IPS-18a (cell line): ENCODE results near the gene MACROD2.

Source experiments
- H3K27ac ChIP-seq: one replicate; pipeline ENCODE4 v1.5.1; 2013; ENCODE audit warnings: low read length
- H3K27me3 ChIP-seq: one replicate; pipeline ENCODE4 v1.6.1; 2013; ENCODE audit warnings: mild to moderate bottlenecking, low read length; ENCODE audit not compliant: control insufficient read depth, insufficient read depth
- H3K36me3 ChIP-seq: one replicate; pipeline ENCODE4 v1.6.1; 2013; ENCODE audit warnings: low read depth, low read length; ENCODE audit not compliant: control insufficient read depth
- H3K4me1 ChIP-seq: one replicate; pipeline ENCODE4 v1.6.1; 2013; ENCODE audit warnings: low read depth, low read length; ENCODE audit not compliant: control insufficient read depth
- H3K4me3 ChIP-seq: one replicate; pipeline ENCODE4 v1.5.1; 2013; ENCODE audit warnings: low read length
- H3K9ac ChIP-seq: one replicate; pipeline ENCODE4 v1.6.1; 2013; ENCODE audit warnings: mild to moderate bottlenecking, low read length, moderate library complexity
- H3K9me3 ChIP-seq: one replicate; pipeline ENCODE4 v1.6.1; 2013; ENCODE audit warnings: low read depth, low read length; ENCODE audit not compliant: control insufficient read depth

The MACROD2 gene

DNA sequence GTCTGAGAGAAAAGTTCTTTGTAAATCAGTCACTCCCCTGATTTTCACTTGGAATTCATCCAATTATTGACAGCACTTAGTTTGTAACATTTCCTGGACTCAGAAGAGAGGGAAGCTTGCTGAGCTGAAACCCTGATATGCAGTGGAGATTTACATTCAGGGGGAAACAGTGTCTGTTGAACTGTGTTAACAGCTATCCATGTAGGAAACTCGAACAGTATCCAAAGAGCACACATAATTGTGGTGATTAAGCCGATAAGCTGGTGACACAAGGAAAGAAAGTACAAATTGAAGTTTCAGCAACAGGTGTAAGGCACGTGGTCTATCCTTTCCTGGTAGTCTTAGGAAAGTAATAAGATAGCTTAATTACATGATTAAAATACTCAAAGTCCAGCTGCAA, 420.2 kb downstream of the MACROD2 start:
- Histone ChIP-seq H3K4me3 (no peak overlapping the region), H3K27ac (no peak overlapping the region), H3K9me3 (no peaks in the 10 kb centered on the region), H3K4me1 (peaks cover 7% of the 10 kb centered on the region), H3K27me3 (no peaks in the 10 kb centered on the region), H3K9ac (no peak overlapping the region), H3K36me3 (no peaks in the 10 kb centered on the region)

DNA sequence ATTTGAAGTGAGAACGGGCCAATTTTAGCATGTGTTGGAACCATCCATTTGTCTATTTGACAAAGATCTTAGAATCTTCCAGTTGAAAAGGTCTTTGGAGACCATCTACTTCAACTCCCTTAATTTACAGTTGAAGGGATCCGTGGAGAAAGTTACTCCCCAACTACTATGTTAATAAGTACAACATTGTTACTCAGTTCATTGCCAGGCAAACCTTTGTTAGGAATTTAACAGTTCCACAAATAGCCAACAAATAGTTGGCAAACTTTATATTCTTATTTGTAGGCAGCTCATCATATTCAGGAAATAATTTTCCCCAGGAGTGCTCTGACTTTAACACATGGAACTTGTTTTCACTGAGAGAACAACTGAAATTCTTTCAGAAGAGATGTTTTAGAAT, 423.1 kb downstream of the MACROD2 start:
- peaks cover 7% of the 10 kb centered on the region for H3K4me1 ChIP-seq
- H3K4me3 ChIP-seq: no peak overlapping the region
- no peaks in the 10 kb centered on the region for H3K27me3 ChIP-seq
- no peaks in the 10 kb centered on the region for H3K9me3 ChIP-seq
- H3K9ac ChIP-seq: no peak overlapping the region
- no peaks in the 10 kb centered on the region for H3K36me3 ChIP-seq
- no peak overlapping the region for H3K27ac ChIP-seq

DNA sequence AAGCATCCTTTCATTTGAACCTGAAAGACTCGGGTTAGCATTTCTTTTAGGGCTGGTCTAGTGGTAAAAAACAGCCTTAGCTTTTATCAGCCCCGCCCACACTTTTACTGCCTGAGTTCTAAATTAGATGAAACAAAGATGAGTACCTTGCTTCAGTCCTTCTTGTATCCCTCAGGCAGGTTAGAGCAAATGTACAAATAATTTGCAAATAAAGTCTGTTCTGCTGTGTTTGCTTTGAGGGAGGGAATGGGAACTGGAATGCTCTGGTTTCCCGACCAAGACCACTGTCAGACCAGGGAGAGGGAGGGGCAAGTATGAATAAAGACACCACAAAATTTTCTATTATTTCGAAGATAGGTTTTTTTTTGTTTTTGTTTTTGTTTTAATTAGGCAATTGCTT, 427.6 kb downstream of the MACROD2 start:
- H3K9ac ChIP-seq: no peak overlapping the region
- H3K4me1 ChIP-seq: no peaks in the 10 kb centered on the region
- H3K27ac ChIP-seq: no peak overlapping the region
- H3K4me3 ChIP-seq: no peak overlapping the region
- no peaks in the 10 kb centered on the region for H3K27me3 ChIP-seq
- no peaks in the 10 kb centered on the region for H3K9me3 ChIP-seq
- no peaks in the 10 kb centered on the region for H3K36me3 ChIP-seq

DNA sequence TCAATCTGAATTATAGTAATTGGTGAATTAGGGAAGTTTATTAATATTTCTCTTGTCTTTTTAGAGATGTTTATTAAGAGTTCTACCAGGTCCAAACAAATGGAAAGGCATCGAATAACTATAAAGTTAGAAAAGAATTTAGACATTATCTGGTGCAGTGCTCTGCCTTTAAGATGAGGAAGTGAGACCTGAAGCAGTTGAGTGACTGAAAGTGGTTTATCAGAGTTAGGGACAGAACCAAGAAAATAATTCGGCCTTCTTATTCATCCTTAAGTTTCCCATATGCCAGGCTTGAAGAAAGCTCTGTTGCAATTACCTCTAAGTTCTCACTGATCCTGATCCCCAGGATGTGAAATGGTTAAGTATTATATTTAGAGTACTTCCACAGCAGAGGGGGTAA, 436.3 kb downstream of the MACROD2 start:
- H3K9me3 ChIP-seq: no peaks in the 10 kb centered on the region

DNA sequence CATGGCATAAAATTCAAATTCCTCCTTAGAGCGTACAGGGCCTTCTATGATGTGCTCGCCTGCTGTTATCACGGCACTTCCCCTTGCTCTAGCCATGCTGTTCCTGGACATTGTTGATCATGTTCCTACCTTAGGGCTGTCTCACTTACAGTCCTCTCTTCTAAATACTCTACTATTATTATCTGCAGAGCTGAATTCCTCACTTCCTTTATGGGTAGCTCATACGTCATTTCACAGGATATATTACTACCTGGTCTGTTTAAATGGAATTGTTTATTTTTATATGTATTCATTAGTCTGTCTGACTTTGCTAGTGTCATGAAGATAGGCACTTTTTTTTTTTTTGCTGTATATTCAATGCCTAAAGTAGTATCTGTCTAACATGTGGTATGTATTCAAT, 436.8 kb downstream of the MACROD2 start:
- Histone ChIP-seq H3K4me1 (no peaks in the 10 kb centered on the region), H3K27me3 (no peaks in the 10 kb centered on the region), H3K36me3 (no peaks in the 10 kb centered on the region), H3K27ac (no peak overlapping the region), H3K9me3 (no peaks in the 10 kb centered on the region), H3K9ac (no peak overlapping the region), H3K4me3 (no peak overlapping the region)

More for the DNA sequence above, 436.3 kb downstream of the MACROD2 start:
- Histone ChIP-seq H3K36me3 (no peaks in the 10 kb centered on the region), H3K27ac (no peak overlapping the region), H3K9ac (no peak overlapping the region), H3K27me3 (no peaks in the 10 kb centered on the region), H3K4me3 (no peak overlapping the region), H3K4me1 (no peaks in the 10 kb centered on the region)

DNA sequence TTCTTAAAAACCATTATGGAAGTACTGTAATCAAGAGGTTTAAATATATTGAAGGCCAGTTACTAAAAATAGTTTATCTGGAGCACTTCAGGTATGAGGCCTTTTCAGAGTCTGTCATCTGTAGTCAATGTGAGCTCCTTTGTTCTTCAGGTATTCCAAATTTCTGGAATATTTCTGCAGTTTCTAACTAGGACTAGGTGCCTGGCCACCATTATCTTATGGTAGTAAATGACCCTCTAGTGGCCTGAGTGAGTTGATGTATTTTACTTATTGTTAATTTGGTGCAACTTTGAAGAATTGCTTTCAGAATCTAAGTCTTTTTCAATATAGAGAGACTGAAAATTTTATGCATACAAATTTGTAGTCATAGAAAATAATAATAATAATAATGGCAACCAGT, 437.3 kb downstream of the MACROD2 start:
- no peak overlapping the region for H3K9ac ChIP-seq
- H3K36me3 ChIP-seq: no peaks in the 10 kb centered on the region
- no peak overlapping the region for H3K4me3 ChIP-seq
- H3K27me3 ChIP-seq: no peaks in the 10 kb centered on the region
- H3K9me3 ChIP-seq: no peaks in the 10 kb centered on the region
- H3K27ac ChIP-seq: no peak overlapping the region
- no peaks in the 10 kb centered on the region for H3K4me1 ChIP-seq

DNA sequence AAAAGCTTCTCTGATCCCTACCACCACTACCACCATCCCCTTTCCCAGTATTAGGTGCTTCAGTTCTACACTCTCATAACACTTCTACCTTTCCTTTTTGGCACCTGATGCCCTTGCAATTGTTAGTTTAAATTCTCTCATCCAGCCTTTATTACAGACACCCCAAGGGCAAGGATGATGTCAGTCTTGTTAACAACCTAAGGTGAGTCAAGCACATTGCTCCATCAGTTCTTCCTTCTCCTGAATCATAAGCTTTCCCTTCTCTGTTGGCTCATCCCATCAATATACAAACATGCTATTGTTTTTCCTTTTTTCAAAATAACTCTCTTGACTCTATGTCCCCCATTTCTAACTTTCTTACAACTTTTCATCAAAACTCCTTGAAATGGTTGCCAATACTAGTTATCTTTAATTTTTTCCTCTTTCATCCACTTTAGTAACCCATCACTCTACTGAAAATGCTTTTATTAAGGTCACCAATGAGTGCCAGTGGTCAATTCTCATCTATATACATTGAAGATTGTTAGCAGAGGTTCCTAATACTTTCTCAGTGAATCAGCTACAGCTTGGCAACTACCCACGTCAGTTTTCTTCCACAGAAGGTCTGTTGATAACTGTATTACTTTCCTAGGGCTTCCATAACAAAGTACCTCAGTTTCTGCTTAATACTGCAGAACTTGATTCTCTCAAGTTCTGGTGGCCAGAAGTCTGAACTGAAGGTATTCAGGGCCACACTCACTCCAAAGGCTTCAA, 439.2 kb downstream of the MACROD2 start:
- Histone ChIP-seq H3K27me3 (no peaks in the 10 kb centered on the region), H3K4me1 (no peaks in the 10 kb centered on the region), H3K4me3 (no peak overlapping the region), H3K27ac (no peak overlapping the region), H3K9me3 (peaks cover 4% of the 10 kb centered on the region), H3K9ac (no peak overlapping the region), H3K36me3 (no peaks in the 10 kb centered on the region)

DNA sequence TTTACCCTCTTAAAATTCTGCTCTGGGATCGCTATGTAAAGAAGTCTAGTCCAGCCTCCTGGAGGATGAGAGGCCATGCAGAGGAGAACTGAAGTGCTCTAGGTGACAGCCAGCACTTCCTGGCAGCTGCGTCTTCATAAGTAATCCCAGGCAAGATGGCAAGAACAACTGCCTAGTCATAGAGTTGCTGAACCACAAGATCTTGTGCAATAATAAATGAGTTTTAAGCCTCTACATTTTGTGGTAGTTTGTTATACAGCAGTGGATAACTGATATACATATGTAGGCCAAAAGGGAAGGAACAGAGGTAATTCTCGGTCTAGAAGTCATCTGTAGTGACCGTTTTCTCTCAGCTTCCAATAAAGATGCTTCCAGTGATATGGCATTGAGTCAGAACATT, 445.9 kb downstream of the MACROD2 start:
- Histone ChIP-seq H3K9ac (no peak overlapping the region), H3K9me3 (peaks cover 4% of the 10 kb centered on the region), H3K4me3 (no peak overlapping the region), H3K36me3 (no peaks in the 10 kb centered on the region), H3K27ac (no peak overlapping the region), H3K4me1 (no peaks in the 10 kb centered on the region), H3K27me3 (no peaks in the 10 kb centered on the region)

DNA sequence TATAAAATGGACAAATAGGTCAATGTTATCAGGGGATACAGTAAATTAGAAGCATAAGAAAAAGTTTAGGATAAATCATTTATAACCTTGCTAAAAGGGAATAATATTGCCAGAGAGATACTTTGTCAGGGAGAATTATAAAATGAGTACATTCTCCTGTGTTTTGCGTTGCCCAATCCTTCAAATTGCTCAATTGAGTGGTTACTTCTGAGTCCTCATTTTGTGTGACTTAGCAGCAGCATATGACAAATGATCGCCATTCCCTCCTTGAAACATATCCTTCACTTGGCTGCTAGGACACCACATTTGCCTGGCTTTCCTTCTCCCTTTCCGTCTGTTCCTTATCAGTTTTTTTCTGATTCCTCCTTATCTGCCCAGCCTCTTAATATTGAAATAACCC, 448.8 kb downstream of the MACROD2 start:
- no peak overlapping the region for H3K4me3 ChIP-seq
- no peaks in the 10 kb centered on the region for H3K27me3 ChIP-seq
- H3K27ac ChIP-seq: no peak overlapping the region
- no peaks in the 10 kb centered on the region for H3K36me3 ChIP-seq
- no peak overlapping the region for H3K9ac ChIP-seq
- no peaks in the 10 kb centered on the region for H3K9me3 ChIP-seq
- no peaks in the 10 kb centered on the region for H3K4me1 ChIP-seq

DNA sequence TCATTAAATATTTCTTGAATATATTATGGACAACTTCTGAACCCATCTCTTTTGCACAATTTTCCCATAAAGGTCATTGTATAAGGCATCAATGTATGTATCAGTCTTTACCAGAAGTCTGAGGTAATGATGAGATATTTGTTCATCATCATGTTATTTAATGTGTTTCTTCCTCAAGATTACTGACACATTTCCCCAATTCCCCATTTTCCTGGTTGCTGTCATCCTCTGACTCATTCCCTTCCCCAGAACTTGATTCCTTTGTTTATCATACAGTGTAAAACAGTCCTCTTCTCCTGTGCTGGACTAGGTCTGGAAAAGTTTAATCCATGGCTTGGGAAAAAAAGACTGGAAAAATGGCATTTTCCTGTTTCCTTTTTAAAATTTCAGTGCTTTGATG, 450.0 kb downstream of the MACROD2 start:
- H3K9ac ChIP-seq: no peak overlapping the region
- no peak overlapping the region for H3K4me3 ChIP-seq
- H3K27me3 ChIP-seq: no peaks in the 10 kb centered on the region
- H3K9me3 ChIP-seq: no peaks in the 10 kb centered on the region
- H3K27ac ChIP-seq: no peak overlapping the region
- H3K36me3 ChIP-seq: no peaks in the 10 kb centered on the region
- no peaks in the 10 kb centered on the region for H3K4me1 ChIP-seq

DNA sequence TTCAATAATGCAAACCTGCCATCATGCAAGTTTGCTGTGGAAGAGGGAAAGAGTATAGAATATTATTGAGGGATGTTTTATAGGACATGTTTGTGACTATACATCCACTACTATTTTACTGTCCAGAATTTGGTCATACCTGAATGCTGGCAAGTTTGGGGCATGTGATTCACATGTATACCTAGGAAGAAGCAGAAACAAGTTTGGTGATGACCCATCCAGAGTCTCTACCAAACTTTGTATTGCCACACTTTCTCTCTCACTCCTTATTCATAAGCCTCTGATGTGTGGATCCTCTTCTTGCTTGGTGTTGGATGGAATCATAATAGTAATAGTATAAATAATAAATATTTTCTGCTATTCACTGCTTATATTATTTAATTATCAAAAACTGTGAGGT, 450.6 kb downstream of the MACROD2 start:
- no peak overlapping the region for H3K4me3 ChIP-seq
- no peaks in the 10 kb centered on the region for H3K4me1 ChIP-seq
- H3K36me3 ChIP-seq: no peaks in the 10 kb centered on the region
- no peak overlapping the region for H3K9ac ChIP-seq
- no peaks in the 10 kb centered on the region for H3K27me3 ChIP-seq
- no peaks in the 10 kb centered on the region for H3K9me3 ChIP-seq
- H3K27ac ChIP-seq: no peak overlapping the region

DNA sequence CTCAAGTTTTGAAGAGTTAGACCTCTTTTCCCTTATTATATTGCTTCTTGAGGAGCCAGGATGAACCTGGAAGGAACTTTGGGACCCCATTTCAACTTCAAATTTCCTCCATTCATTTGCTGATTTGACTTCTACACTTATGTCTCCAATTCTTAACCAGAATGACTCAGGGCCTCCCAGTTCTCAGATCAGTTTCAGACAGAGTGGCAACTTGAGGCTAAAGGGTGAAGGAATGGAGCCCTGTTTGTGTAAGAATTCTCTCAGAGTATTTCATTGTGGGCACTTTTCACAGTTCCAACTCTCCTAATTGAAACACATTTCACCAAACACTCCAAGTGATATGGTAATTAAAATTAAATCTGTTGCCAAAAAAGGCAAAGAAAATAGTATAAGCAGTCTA, 451.1 kb downstream of the MACROD2 start:
- Histone ChIP-seq H3K36me3 (no peaks in the 10 kb centered on the region), H3K9me3 (no peaks in the 10 kb centered on the region), H3K4me1 (no peaks in the 10 kb centered on the region), H3K4me3 (no peak overlapping the region), H3K27me3 (no peaks in the 10 kb centered on the region), H3K27ac (no peak overlapping the region), H3K9ac (no peak overlapping the region)
